ENCODE data around the gene PNMA8C.

- TF ChIP-seq, protein P1, sequence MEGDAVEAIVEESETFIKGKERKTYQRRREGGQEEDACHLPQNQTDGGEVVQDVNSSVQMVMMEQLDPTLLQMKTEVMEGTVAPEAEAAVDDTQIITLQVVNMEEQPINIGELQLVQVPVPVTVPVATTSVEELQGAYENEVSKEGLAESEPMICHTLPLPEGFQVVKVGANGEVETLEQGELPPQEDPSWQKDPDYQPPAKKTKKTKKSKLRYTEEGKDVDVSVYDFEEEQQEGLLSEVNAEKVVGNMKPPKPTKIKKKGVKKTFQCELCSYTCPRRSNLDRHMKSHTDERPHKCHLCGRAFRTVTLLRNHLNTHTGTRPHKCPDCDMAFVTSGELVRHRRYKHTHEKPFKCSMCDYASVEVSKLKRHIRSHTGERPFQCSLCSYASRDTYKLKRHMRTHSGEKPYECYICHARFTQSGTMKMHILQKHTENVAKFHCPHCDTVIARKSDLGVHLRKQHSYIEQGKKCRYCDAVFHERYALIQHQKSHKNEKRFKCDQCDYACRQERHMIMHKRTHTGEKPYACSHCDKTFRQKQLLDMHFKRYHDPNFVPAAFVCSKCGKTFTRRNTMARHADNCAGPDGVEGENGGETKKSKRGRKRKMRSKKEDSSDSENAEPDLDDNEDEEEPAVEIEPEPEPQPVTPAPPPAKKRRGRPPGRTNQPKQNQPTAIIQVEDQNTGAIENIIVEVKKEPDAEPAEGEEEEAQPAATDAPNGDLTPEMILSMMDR (IDR thresholded peaks at IDR 0.05) = no peak
- no peak for TF ChIP-seq POLR2A (IDR thresholded peaks at IDR 0.05)
These were observed 6.3 kb upstream of the PNMA8C start for GRCh38 chr19:46435009-46435408.

Data from heart left ventricle (tissue), 13 donors.